ENCODE results near the gene AGPAT1. TPM values are rescaled to one million over a fixed set of nuclear protein-coding genes. Genes with fewer than 3 reads are reported as not detected.

Gene AGPAT1
- total RNA-seq, 6 donors from 2014 or later, result 25.9 to 54.5 (median 32.6) TPM

DNA sequence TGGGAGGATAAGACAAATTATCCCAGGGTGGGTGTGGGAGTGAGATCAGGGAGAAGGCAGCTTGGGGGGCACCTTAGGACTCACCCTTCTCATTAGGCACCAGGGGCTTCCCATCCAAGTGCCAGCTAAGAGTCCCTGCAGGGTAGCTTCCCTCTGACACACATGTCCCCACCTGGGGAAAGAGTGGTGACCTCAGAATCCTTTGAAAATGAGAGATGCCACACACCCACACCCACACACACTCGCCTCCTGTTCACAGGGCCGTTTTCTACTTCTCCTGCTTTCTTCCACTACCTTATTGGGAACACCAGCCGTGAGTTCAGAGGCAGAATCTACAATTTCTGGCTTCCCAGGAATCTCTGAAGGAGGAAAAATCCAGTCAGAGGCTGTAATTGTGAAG is 7.1 kb upstream of the AGPAT1 start:
- no peak for DNase-seq
- peaks cover 7 to 56% (median 34%) of the 10 kb centered on the region in 4 donors for H3K36me3 ChIP-seq
- TF ChIP-seq POLR2AphosphoS5 (IDR thresholded peaks at IDR 0.05), result no peak
- no peak for TF ChIP-seq EP300 (IDR thresholded peaks at IDR 0.05)
- TF ChIP-seq, protein P1, sequence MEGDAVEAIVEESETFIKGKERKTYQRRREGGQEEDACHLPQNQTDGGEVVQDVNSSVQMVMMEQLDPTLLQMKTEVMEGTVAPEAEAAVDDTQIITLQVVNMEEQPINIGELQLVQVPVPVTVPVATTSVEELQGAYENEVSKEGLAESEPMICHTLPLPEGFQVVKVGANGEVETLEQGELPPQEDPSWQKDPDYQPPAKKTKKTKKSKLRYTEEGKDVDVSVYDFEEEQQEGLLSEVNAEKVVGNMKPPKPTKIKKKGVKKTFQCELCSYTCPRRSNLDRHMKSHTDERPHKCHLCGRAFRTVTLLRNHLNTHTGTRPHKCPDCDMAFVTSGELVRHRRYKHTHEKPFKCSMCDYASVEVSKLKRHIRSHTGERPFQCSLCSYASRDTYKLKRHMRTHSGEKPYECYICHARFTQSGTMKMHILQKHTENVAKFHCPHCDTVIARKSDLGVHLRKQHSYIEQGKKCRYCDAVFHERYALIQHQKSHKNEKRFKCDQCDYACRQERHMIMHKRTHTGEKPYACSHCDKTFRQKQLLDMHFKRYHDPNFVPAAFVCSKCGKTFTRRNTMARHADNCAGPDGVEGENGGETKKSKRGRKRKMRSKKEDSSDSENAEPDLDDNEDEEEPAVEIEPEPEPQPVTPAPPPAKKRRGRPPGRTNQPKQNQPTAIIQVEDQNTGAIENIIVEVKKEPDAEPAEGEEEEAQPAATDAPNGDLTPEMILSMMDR (IDR thresholded peaks at IDR 0.05), result no peak
- no peak for TF ChIP-seq POLR2A (IDR thresholded peaks at IDR 0.05)
- H3K4me3 ChIP-seq, result peak overlapping the region in 3 of 4 donors; percentile 7 to 41 (median 20)
- ATAC-seq (ENCODE audit: low FRiP score in 2 of 2), result no peak
- H3K27me3 ChIP-seq, result no peaks in the 10 kb centered on the region
- H3K9me3 ChIP-seq, result no peaks in the 10 kb centered on the region
- H3K27ac ChIP-seq, result peak overlapping the region; percentile 72 to 98 (median 95)
- H3K4me1 ChIP-seq, result peaks cover 48 to 67% (median 59%) of the 10 kb centered on the region in 4 donors
- WGBS, 2 donors, result 76 to 85% methylated on average over 3 of the region's 3 CpGs

DNA sequence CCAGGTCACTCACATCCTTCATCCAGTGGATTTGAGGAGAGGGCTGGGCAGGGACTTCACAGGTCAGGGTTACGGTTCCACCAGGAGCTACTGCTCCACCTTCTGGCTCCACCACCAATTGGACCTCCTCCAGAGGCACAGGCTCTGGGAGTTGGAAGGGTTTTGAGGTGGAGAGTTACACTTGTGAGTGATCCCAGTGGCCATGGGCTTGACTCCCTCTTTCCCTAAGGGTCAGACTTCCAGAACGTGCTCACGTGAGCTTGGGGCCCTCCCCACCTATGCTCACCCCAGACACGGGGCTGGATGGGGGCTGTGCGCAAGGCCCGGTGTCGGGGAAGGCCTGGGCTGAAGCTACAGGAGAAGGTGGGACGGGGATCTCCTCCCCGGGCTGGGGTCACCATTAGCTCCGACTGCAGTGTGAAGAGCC is 6.7 kb upstream of the AGPAT1 start:
- peak in 1 of 2 donors; percentile 52 for DNase-seq
- TF ChIP-seq POLR2AphosphoS5 (IDR thresholded peaks at IDR 0.05) (no peak), EP300 (IDR thresholded peaks at IDR 0.05) (no peak), POLR2A (IDR thresholded peaks at IDR 0.05) (no peak)
- TF ChIP-seq, protein P1 (IDR thresholded peaks at IDR 0.05), result no peak
- no peaks in the 10 kb centered on the region for H3K9me3 ChIP-seq
- WGBS, 2 donors, result 82 to 92% methylated on average over 10 of the region's 10 CpGs
- H3K4me3 ChIP-seq, result peak overlapping the region in 3 of 4 donors; percentile 18 to 41 (median 20)
- peaks cover 7 to 53% (median 32%) of the 10 kb centered on the region in 4 donors for H3K36me3 ChIP-seq
- ATAC-seq (ENCODE audit: low FRiP score in 2 of 2), result no peak
- peaks cover 43 to 62% (median 54%) of the 10 kb centered on the region in 4 donors for H3K4me1 ChIP-seq
- H3K27me3 ChIP-seq, result no peaks in the 10 kb centered on the region
- peak overlapping the region; percentile 72 to 98 (median 95) for H3K27ac ChIP-seq

- Histone ChIP-seq H3K36me3 (peaks cover 7 to 48% (median 29%) of the 10 kb centered on the region in 4 donors), H3K4me3 (peak overlapping the region in 2 of 4 donors; percentile 20 to 41), H3K4me1 (peaks cover 38 to 61% (median 52%) of the 10 kb centered on the region in 4 donors), H3K9me3 (no peaks in the 10 kb centered on the region), H3K27ac (peak overlapping the region; percentile 72 to 98 (median 95)), H3K27me3 (no peaks in the 10 kb centered on the region)
- TF ChIP-seq EP300 (IDR thresholded peaks at IDR 0.05), result no peak
- TF ChIP-seq POLR2A (IDR thresholded peaks at IDR 0.05), result no peak
- no peak for TF ChIP-seq POLR2AphosphoS5 (IDR thresholded peaks at IDR 0.05)
- TF ChIP-seq, protein P1 (IDR thresholded peaks at IDR 0.05), result no peak
- 82 to 83% methylated on average over 10 of the region's 10 CpGs for WGBS, 2 donors
- no peak for ATAC-seq (ENCODE audit: low FRiP score in 2 of 2)
- DNase-seq, result peak in 1 of 2 donors; percentile 33
Observed at GRCh38 chr6:32181915-32182529, 6.1 kb upstream of the AGPAT1 start.

- 91% methylated on average over 15 of the region's 15 CpGs for whole genome bisulfite sequencing, 2 donors
- no peaks in the 10 kb centered on the region for H3K9me3 ChIP-seq
- ATAC-seq (ENCODE audit: low FRiP score in 2 of 2), result no peak
- H3K27ac ChIP-seq, result peak overlapping the region in 2 of 4 donors; percentile 93 to 97
- TF ChIP-seq, protein P1 (IDR thresholded peaks at IDR 0.05), result no peak
- TF ChIP-seq EP300 (IDR thresholded peaks at IDR 0.05) (no peak), POLR2A (IDR thresholded peaks at IDR 0.05) (no peak)
- H3K4me3 ChIP-seq, result peak overlapping the region in 1 of 4 donors; percentile 41
- no peaks in the 10 kb centered on the region for H3K27me3 ChIP-seq
- peaks cover 7 to 40% (median 24%) of the 10 kb centered on the region in 4 donors for H3K36me3 ChIP-seq
- DNase-seq, result no peak
- peaks cover 41 to 61% (median 52%) of the 10 kb centered on the region in 4 donors for H3K4me1 ChIP-seq
Observed at GRCh38 chr6:32181148-32181702, 5.3 kb upstream of the AGPAT1 start.

Data from upper lobe of left lung (tissue), 6 donors.